Measurements from ENCODE around the gene NR3C1.

The NR3C1 gene

DNA sequence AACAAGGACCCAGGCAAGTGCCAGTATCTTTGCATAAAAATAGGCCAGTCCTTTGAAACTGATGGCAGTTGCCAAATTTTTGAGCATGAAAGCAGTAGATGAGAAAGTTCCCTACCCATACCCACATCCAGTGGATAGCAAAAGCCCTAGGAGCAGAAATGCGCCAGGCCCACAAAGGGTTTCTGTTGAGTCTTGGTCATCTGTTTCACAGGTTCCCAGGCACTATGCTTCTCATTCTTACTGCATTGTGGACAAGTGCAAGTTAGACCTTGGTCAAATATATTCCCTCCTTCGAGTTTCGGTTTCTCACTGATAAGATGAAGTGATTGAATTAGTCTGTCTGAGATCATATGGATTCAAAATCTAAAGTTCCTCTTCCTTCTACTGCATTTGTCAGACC lies 152.3 kb downstream of the NR3C1 start:
- peak; percentile 60 for DNase-seq

DNA sequence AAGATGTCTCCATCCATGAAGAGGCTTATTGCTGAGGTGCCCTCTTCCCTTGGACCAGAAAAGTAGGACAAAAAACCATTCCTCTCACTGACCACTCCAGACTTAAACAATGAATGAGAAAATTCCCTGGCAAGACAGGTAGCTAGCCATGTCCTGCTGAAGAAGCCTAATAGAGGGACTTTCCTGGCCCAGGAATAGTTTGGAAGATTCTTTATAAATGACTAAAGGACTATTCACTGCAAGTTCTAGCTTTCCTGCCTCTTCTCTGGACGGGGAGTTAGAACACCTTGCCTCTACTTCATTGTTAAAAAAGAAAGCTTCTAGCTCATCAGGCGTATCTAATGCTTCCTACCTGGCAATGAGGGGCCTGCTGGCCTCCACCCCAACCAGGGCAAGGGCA lies 153.6 kb downstream of the NR3C1 start:
- DNase-seq = no peak

DNA sequence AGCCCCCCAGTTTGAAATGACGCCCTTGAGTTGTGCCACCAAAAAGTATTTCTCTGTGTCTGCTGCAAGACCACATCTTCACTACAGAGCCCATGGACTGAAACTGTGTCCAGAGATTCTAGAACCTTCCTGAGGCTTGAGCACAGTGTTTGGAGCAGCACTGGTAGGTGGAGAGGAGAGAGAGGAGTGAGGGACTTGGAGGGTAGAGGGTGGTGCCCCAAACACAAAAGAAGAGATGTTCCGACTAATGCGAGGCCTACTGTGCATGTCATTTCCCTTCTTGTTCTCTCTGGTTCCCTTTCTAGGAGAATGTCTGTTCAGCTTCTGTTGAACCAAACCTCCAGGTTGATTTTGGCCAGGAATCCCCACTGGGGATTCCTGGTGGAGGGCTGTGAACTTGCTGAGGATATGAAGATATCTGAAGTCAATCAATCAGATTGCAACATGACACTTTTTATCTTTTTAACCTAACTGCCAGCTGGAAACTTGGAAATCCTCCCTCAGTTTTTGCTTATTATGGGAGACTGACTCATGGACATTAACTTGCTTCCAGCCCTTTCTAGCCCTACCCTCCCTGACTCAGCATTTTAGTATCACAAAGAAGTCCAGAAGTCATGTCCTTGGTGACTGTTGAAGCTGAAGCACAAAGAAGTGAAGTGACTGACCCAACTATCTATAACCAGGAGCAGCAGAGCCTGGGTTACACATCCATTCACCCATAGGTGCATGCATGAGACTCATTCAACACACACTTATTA lies 154.5 kb downstream of the NR3C1 start:
- peak; percentile 75 for DNase-seq

DNA sequence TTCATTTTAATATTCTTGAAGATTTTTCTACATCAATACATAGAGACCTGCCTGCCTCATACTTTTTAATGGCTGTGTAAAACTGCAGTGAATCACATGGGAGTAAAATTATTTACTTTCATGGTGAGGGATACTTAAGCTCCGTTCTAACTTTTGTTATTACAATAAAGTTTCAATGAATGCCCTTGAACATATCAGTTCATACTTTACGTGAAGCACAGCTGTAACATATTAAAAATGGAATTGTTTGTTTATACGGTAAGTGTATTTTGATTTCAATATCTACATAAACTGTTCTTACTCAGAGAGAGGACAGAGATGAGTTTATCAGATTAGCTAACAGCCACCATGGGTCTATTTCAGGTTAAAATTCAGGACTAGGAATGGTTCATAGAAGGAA lies 155.1 kb downstream of the NR3C1 start:
- DNase-seq = no peak

DNA sequence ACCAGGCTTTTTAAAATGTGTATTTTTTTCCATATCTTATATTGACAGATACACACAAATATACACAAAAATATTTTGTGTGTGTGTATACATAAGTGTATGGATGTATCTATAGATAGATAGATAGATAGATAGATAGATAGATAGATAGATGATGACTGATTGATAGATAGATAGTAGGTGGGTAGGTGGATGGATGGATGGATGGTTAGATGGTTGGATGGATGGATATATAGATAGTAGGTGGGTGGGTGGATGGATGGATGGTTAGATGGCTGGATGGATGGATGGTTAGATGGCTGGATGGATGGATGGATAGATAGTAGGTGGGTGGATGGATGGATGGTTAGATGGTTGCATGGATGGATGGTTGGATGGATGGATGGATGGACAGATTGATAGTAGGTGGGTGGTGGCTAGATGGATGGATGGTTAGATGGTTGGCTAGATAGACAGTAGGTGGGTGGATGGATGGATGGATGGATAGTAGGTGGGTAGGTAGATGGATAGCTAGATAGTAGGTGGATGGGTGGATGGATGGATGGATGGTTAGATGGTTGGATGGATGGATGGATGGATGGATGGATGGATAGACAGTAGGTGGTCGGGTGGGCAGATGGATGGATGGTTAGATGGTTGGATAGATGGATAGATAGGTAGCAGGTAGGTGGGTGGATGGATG lies 156.2 kb downstream of the NR3C1 start:
- no peak for DNase-seq

DNA sequence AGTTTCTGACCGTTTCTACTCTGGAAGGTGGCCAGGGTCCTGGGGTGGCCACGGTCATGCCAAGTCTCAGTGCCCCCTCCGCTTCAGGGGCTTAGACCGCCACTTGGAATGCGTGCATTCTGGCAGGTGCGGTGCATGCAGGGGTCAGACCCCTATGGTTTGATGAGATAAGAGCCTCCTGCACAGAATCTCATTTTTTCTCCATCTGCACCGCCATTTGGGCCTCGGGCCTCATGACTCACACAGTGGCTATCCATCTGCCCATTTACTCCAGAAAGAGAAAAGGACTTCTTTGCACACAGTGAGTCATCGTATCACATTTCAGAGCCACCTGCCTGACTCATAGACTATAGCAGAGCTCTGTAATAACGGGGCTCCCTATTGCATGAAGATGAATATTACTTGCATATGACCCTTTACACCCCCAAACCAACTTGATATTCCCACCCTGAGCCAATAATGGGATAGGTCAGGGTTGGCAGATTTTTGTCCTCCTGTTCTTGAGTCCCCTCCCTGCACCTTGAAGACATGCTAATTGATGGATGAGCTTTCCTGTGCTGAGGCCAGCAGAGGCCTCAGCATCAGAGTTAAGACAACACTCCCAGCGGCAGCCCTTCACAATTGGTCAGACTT lies 157.4 kb downstream of the NR3C1 start:
- no peak for DNase-seq

DNA sequence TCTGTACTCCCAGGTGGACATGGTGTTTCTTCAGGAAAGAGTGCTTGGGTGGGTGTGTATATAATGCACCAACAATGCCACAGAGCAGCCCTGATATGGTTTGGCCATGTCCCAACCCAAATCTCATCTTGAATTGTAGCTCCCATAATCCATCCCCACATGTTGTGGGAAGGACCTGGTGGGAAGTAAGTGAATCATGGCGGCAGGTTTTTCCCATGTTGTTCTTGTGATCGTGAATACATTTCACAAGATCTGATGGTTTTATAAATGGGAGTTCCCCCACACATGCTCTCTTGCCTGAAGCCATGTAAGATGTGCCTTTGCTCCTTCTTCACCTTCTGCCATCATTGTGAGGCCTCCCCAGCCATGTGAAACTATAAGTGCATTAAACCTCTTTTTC lies 158.5 kb downstream of the NR3C1 start:
- no peak for DNase-seq

DNA sequence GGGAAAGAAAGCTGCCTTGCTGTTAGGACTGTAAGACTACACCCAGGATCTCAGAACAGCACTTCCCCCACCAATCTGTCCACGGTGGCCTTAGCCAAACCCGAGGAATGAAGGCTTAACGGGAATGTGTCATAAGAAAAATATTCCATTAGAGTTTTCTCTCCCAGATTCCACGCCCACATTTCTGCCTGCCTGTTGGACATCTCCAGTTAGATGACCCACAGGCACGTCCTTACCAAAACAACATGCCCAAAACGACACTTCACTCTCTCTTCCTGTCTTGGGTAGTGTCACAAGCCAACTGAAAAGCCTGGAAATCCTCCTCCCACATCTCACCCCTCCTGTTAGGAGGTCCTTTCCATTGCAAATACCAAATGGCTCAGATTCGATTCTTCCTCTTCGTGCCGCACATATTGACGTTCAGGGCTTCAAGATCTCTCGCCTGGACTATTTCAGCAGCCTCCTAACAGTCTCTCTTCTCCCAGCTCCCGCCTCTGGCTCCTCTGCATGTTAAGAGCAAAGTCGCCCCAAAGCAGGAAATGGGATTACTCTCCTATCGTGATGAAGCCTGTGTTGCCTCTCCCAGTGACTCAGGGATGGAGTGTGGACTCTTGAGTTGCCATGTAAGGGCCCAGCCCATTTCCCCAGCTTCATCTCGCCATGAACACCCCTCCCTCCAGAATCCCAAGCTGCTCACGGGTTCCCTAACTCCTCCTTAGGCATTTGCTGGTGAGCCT lies 159.3 kb downstream of the NR3C1 start:
- no peak for DNase-seq

DNA sequence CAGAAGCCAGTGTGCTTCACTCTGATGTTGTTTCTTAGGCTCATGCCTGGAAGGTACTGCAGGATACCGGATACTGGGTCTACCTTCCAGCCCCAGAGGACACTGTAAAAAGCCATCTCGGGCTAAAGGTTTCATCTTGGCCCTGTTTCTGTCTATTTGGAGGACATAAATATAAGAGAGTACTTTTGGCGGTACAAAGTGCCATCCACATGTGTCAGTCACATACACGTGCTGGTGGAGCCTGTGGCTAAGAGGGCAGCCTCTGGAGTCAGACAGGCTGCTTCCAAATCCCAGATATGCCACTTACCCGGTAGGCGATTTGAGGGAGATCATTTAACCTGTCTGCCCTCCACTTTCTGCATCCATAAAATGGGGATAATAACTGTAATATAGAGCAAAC lies 160.4 kb downstream of the NR3C1 start:
- no peak for DNase-seq

DNA sequence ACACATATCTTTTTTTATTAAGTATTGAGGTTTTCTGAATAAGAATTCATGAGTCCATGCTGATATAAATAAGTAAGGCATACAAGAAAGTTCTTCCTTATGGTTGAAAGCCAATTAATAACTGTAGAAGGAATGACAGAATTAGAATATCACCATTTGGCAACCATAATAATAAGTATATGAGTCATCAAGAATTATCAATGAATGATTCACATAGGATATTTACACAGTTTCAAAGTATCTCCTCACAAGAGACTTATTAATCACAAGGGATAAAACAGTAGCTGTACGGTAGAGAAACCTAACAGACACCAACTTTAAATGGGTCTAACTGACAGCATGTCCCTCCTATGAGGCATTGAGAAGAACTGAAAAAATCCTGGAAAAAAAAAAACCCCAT lies 161.6 kb downstream of the NR3C1 start:
- no peak for DNase-seq

DNA sequence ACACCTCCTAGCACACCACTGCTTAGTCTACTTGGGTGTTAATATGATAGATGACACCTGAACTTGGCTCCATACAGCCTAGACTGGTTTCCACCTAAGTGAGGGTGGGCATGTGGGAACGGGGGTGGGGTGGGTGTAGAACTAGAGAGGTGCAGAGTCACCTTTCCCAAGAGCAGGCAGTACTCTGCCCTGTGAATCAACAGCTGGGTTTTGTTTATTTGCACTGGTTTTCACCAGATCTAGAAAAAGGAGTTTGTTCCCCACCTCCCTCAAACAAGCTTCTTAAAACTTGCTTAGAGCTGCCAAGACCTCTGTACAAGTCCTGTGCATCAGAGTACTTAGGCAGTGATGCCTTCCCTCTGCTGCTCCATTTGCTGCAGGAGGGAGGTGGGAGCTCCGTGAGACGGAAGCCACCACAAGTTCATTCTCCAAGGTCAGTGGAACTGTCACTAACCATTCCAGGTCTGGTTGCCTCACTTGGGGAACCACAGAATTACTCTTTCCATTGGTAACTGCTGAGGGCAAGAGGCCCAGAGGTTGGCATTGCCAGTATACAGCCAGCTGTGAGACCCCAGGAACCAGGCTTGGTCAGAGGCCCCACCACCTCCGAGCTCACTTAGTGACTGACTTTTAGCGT lies 163.5 kb downstream of the NR3C1 start:
- no peak for DNase-seq

DNA sequence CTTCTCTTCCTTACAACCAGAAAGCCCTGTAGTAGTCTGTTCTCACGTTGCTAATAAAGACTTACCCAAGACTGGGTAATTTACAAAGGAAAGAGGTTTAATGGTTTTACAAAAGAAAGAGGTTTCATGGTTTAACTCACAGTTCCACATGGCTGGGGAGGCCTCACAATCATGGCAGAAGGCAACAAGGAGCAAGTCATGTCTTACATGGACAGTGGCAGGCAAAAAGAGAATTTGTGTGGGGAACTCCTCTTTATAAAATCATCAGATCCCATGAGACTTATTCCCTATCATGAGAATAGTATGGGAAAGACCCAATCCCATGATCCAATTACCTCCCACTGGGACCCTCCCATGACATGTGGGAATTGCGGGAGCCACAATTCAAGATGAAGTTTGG lies 164.9 kb downstream of the NR3C1 start:
- DNase-seq = no peak

DNA sequence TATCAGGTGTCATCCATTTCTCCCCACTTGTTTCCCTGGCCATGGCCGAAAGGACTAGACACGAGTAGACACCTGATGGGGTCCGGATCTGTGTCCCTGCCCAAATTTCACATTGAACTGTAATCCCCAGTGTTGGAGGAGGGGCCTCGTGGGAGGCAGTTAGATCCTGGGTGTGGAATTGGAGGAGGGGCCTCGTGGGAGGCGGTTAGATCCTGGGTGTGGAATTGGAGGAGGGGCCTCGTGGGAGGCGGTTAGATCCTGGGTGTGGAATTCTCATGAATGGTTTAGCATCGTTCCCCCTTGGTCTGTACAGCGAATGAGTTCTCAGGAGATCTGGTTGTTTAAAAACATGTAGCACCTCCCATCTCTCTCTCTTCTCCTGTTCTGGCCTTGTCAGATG lies 165.8 kb downstream of the NR3C1 start:
- no peak for DNase-seq

DNA sequence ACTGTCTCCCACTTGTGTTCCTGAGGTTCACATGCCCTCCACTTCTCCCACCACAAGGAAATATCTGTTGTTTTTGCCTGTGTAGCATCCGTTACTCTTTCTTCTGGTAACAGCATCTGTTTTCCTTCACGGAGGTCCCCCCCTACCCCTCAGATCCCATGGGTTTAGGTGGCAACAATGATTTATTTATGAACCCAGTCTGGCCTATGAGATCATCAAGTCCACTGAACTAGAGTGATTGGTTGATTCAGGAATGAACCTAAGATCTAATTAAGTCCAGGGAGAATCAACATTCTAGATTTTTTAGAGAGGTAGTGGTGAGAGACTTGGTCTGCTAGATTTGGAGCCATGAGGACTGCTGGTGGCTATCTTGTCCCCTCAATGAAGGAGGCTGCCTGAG lies 166.8 kb downstream of the NR3C1 start:
- no peak for DNase-seq

DNA sequence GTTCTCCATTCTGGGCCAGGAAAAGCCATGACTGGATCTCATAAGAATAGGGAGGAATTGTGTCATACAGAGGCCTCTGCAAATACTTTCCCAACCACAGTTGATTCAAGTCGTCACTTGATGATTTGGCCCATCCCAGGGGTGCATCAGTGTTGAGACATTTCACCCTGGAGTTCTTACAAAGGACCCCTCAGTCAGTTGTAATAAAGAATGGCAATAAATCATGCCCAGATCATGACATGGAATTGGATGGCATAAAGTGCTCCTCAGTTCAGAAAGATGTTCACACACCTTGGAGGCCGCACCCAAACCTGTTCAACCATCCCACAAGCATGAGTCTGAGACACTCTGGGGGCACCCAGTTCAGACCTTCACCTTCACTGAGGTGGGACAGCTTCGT lies 168.1 kb downstream of the NR3C1 start:
- no peak for DNase-seq

DNA sequence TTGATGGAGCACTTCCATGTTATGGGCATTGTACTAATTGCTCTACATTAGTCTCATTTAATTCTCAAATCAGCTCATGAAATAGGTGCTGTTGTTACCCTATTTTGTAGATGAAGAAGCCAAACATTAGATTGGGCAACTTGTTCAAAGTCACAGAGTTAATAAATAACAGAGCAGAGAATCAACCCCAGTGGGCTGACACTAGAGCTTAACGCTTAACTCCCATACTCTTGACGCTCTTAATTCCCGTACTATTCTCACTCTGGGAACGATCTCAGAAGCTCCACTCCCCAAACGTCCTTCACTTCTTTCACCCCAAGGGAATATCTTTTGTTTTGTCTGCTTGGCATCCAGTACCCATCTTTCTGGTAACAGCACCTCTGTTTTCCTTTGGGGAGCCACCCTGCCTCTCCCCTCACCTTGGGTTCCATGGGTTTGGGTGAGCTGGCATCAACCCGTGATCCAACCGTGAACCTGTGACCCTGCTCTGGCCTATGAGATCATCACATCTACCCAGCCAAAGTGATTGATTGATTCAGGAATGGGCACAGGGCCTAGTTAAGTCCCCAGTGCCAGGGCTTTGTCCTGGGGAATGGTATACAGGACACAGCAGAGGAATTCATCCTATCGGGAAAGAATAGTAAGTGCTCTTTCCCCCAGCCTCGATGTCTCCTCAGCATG lies 169.2 kb downstream of the NR3C1 start:
- no peak for DNase-seq

DNA sequence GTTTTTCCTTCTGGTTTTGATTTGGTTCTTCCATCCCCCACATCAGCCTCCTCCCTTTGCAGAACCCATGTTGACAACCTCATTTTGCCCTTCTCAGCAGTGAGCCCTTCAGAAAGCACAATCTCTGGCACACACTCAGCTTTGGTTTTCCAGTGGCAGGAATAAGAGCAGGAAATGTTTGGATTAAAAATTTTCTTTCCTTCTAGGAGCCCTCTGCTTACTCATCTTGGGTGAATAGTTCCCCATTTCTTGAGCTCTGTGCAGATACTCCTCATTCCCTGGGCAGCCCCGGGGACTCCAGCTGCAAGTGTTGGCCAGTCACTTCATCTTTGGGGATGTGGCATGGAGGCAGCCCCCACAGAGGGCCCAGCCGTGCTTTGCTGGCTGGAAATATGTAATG lies 170.5 kb downstream of the NR3C1 start:
- DNase-seq = no peak

DNA sequence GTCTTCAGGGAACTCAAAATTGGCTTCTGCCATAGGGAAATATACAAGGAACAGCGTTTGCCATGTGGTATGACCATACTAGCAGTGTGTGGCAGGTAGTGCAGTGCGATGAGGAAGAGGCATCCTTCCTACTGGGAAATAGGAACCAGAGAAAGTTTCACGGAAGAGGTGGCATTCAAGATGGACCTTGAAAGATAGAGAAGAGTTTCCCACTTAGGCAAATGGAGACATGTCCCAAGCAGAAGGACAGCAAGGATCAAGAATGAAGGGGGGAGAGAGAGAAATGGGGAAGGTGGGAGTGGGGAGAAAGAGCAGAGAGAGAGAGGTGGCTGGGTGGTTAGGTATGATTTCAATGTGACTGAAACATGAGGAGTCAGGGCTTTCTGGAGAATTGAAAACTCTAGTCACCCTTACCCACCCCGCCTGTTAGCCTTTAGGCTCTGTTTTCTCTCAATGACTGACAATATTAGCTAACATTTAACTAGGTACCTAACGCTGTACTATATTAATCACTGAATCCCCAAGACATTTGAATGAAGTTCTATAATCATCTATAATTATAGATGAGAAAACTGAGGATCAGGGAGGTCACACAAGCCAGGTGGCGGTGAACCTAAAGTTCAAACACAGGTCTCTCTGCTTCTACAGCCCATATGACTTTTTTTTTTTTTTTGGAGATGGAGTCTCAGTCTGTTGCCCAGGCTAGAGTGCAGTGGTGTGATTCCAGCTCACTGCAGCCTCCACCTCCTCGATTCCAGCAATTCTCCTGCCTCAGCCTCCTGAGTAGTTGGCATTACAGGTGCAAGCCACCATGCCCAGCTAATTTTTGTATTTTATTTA lies 171.3 kb downstream of the NR3C1 start:
- DNase-seq = no peak

DNA sequence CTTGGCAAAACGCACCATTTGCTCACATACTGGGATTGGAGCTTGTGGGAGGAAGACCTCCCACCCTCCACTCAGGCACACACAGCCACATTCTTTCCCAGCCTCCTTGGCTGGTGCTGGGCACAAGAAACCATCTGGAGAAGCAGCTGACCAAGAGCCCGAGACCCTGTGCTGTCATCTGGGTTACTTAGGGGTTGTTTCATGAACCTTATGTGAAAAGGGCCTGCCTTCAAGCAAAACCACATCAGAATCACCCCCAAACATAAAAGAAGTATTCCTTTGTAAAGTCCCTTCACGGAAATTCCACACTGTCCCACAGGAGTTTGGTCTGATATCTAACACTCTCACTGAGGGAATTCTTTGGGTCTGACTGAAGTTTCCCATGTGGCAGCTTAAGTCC lies 172.1 kb downstream of the NR3C1 start:
- DNase-seq = no peak

DNA sequence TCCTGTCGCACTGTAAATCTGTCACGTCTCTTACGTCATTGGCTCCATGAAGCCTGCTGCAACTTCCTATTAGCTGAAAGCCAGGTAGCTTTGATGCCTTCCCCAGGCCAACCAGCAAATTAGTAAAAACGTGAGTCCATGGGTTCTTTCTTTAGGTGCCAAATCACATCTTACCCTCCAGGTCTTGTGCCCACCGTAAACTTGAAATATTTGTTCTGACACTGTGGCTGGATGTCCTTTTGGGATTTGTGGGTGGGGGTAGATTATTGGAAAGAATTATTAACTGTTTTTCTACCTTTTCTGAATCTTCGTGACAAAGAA lies 172.8 kb downstream of the NR3C1 start:
- no peak for DNase-seq

DNA sequence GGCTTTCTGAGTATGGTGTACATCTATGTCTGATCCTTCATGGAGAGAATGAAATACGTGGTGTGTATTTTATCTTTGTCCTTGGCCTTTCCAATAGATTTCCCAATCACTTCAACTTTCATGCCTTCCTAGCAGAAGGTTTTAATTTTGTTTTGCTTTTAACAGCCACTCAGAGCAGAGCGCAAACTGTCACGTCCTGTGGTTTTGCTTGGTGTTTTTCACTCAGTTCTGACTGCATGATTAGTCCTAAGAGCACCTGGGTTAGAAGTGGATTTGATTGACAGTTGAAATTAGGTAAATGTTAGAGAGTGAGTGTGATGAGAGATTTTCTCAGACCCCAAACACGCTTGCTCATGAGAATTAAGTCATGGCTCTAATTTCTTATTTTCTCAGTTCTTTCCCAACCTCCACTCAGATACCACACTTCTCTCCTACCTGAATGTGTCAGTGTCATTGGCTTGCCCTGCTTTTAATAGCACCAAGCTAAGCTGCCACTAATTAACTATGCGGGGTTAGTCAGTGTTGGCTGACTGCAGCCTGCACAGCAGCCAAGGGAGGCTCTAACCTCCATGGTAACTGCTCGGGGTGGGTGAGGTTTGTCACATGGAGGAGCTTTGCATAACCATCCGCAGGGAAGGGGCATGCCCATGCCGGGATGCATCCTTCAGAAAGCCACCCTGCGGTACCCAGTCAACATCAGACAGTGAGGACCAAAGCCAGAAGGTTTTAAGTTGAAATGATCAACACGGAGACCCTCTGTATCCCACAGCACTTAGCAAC lies 173.4 kb downstream of the NR3C1 start:
- no peak for DNase-seq

Data from OCI-M1 (cell line).